Activated T-cell treated with anti-CD3 and anti-CD28 coated beads, Interleukin-2, amount 50 U/mL, for 72 hours (primary cell): Measurements from ENCODE around the gene PRKG1. TPM values are rescaled to one million over a fixed set of nuclear protein-coding genes. Genes with fewer than 3 reads are reported as not detected.

Experiments
- ATAC-seq, 2 donors: fragments of 150-1000 bp; cut with Tn5 transposase; replicated peaks in 1 of 2; 2 replicates each; pipeline ENCODE4 v1.10.0; 2021; ENCODE audit warnings: moderate library complexity in 2 of 2, mild to moderate bottlenecking in 1 of 2
- DNase-seq, 2 donors: peaks; one replicate each; pipeline ENCODE4 v3.0.0; 2021 to 2022; ENCODE audit warnings: mixed read lengths in 1 of 2
- H3K27ac Mint-ChIP-seq: one replicate; pipeline ENCODE4 v1.8.0; 2022; ENCODE audit warnings: mild to moderate bottlenecking, moderate library complexity, mixed read lengths
- H3K27me3 Mint-ChIP-seq: one replicate; pipeline ENCODE4 v1.8.0; 2022; ENCODE audit warnings: low read depth, mixed read lengths
- H3K36me3 Mint-ChIP-seq, 2 donors: one replicate each; pipeline ENCODE4 v1.8.0; 2022; ENCODE audit warnings: mixed read lengths in 2 of 2, mild to moderate bottlenecking in 1 of 2; ENCODE audit not compliant: insufficient read depth in 2 of 2
- H3K4me1 Mint-ChIP-seq: one replicate; pipeline ENCODE4 v1.8.0; 2022; ENCODE audit warnings: low read depth, mixed read lengths
- H3K4me3 Mint-ChIP-seq, 2 donors: one replicate each; pipeline ENCODE4 v1.8.0; 2022; ENCODE audit warnings: mild to moderate bottlenecking in 2 of 2, mixed read lengths in 2 of 2, moderate library complexity in 2 of 2
- H3K9me3 Mint-ChIP-seq, 2 donors: one replicate each; pipeline ENCODE4 v1.8.0; 2022; ENCODE audit warnings: mixed read lengths in 2 of 2
- total RNA-seq, 2 donors: library from RNA; stranded (reverse); gene quantifications; one replicate each; pipeline ENCODE4 v1.2.3, GENCODE V29; 2022

PRKG1 gene
- total RNA-seq, 2 donors from 2014 or later = not detected

- H3K4me3 Mint-ChIP-seq = no peak overlapping the region
- no peaks in the 10 kb centered on the region for H3K36me3 Mint-ChIP-seq
- H3K9me3 Mint-ChIP-seq = no peaks in the 10 kb centered on the region
- ATAC-seq = no peak
- no peak for DNase-seq
- H3K27ac Mint-ChIP-seq = no peak overlapping the region
- no peaks in the 10 kb centered on the region for H3K4me1 Mint-ChIP-seq
- no peaks in the 10 kb centered on the region for H3K27me3 Mint-ChIP-seq
Observed at GRCh38 chr10:52257692-52258075, 1183.4 kb downstream of the PRKG1 start.

GRCh38 chr10:52258799-52259425, 1184.6 kb downstream of the PRKG1 start:
- Mint-ChIP-seq H3K9me3 (no peaks in the 10 kb centered on the region), H3K36me3 (no peaks in the 10 kb centered on the region), H3K27me3 (no peaks in the 10 kb centered on the region), H3K4me3 (no peak overlapping the region), H3K4me1 (no peaks in the 10 kb centered on the region), H3K27ac (no peak overlapping the region)
- DNase-seq (no peak), ATAC-seq (no peak)

- DNase-seq (no peak), ATAC-seq (no peak)
- H3K9me3 Mint-ChIP-seq = no peaks in the 10 kb centered on the region
- no peaks in the 10 kb centered on the region for H3K4me1 Mint-ChIP-seq
- H3K27me3 Mint-ChIP-seq = no peaks in the 10 kb centered on the region
- H3K36me3 Mint-ChIP-seq = no peaks in the 10 kb centered on the region
- no peak overlapping the region for H3K4me3 Mint-ChIP-seq
- H3K27ac Mint-ChIP-seq = no peak overlapping the region
Observed at GRCh38 chr10:52259426-52259812, 1185.1 kb downstream of the PRKG1 start.

- H3K27ac Mint-ChIP-seq = no peak overlapping the region
- no peaks in the 10 kb centered on the region for H3K4me1 Mint-ChIP-seq
- no peaks in the 10 kb centered on the region for H3K36me3 Mint-ChIP-seq
- ATAC-seq (peak in 1 of 2 donors; percentile 50), DNase-seq (no peak)
- no peaks in the 10 kb centered on the region for H3K27me3 Mint-ChIP-seq
- no peaks in the 10 kb centered on the region for H3K9me3 Mint-ChIP-seq
- H3K4me3 Mint-ChIP-seq = no peak overlapping the region
Observed at GRCh38 chr10:52261362-52261761, 1187.1 kb downstream of the PRKG1 start.

GRCh38 chr10:52265131-52265926, 1191.0 kb downstream of the PRKG1 start:
- no peak for DNase-seq
- ATAC-seq = no peak
- H3K9me3 Mint-ChIP-seq = no peaks in the 10 kb centered on the region
- no peaks in the 10 kb centered on the region for H3K27me3 Mint-ChIP-seq
- H3K36me3 Mint-ChIP-seq = no peaks in the 10 kb centered on the region
- no peaks in the 10 kb centered on the region for H3K4me1 Mint-ChIP-seq
- H3K27ac Mint-ChIP-seq = no peak overlapping the region
- H3K4me3 Mint-ChIP-seq = no peak overlapping the region

GRCh38 chr10:52266858-52267257, 1192.6 kb downstream of the PRKG1 start:
- no peaks in the 10 kb centered on the region for H3K4me1 Mint-ChIP-seq
- H3K27me3 Mint-ChIP-seq = no peaks in the 10 kb centered on the region
- ATAC-seq (no peak), DNase-seq (no peak)
- no peak overlapping the region for H3K4me3 Mint-ChIP-seq
- no peak overlapping the region for H3K27ac Mint-ChIP-seq
- H3K36me3 Mint-ChIP-seq = no peaks in the 10 kb centered on the region
- H3K9me3 Mint-ChIP-seq = no peaks in the 10 kb centered on the region

GRCh38 chr10:52268790-52269189, 1194.5 kb downstream of the PRKG1 start:
- Mint-ChIP-seq H3K27ac (no peak overlapping the region), H3K36me3 (no peaks in the 10 kb centered on the region), H3K4me1 (no peaks in the 10 kb centered on the region), H3K9me3 (no peaks in the 10 kb centered on the region), H3K4me3 (no peak overlapping the region), H3K27me3 (no peaks in the 10 kb centered on the region)
- ATAC-seq (no peak), DNase-seq (no peak)

- Mint-ChIP-seq H3K4me3 (no peak overlapping the region), H3K27me3 (no peaks in the 10 kb centered on the region), H3K27ac (no peak overlapping the region), H3K4me1 (no peaks in the 10 kb centered on the region), H3K36me3 (no peaks in the 10 kb centered on the region), H3K9me3 (peaks cover 0 to under 1% of the 10 kb centered on the region in 2 donors)
- DNase-seq (no peak), ATAC-seq (no peak)
Observed at GRCh38 chr10:52269233-52269632, 1194.9 kb downstream of the PRKG1 start.

- H3K36me3 Mint-ChIP-seq = no peaks in the 10 kb centered on the region
- no peaks in the 10 kb centered on the region for H3K27me3 Mint-ChIP-seq
- H3K9me3 Mint-ChIP-seq = peaks cover 3% of the 10 kb centered on the region in 2 donors
- H3K27ac Mint-ChIP-seq = no peak overlapping the region
- no peak for DNase-seq
- H3K4me1 Mint-ChIP-seq = no peaks in the 10 kb centered on the region
- no peak overlapping the region for H3K4me3 Mint-ChIP-seq
- ATAC-seq = no peak
Observed at GRCh38 chr10:52276163-52276562, 1201.9 kb downstream of the PRKG1 start.

GRCh38 chr10:52276986-52277385, 1202.7 kb downstream of the PRKG1 start:
- H3K4me1 Mint-ChIP-seq = no peaks in the 10 kb centered on the region
- H3K36me3 Mint-ChIP-seq = no peaks in the 10 kb centered on the region
- DNase-seq (no peak), ATAC-seq (no peak)
- H3K27me3 Mint-ChIP-seq = no peaks in the 10 kb centered on the region
- H3K27ac Mint-ChIP-seq = no peak overlapping the region
- no peak overlapping the region for H3K4me3 Mint-ChIP-seq
- H3K9me3 Mint-ChIP-seq = peaks cover 3% of the 10 kb centered on the region in 2 donors

GRCh38 chr10:52279546-52279945, 1205.3 kb downstream of the PRKG1 start:
- Mint-ChIP-seq H3K9me3 (peaks cover 3 to 4% of the 10 kb centered on the region in 2 donors), H3K4me1 (peaks cover 5% of the 10 kb centered on the region), H3K27me3 (no peaks in the 10 kb centered on the region), H3K36me3 (no peaks in the 10 kb centered on the region), H3K27ac (no peak overlapping the region), H3K4me3 (no peak overlapping the region)
- ATAC-seq = no peak
- DNase-seq = no peak

GRCh38 chr10:52280051-52280450, 1205.8 kb downstream of the PRKG1 start:
- Mint-ChIP-seq H3K27ac (no peak overlapping the region), H3K36me3 (no peaks in the 10 kb centered on the region), H3K4me1 (peaks cover 5% of the 10 kb centered on the region), H3K9me3 (peaks cover 3 to 4% of the 10 kb centered on the region in 2 donors), H3K27me3 (no peaks in the 10 kb centered on the region), H3K4me3 (no peak overlapping the region)
- DNase-seq (no peak), ATAC-seq (no peak)

- ATAC-seq (no peak), DNase-seq (no peak)
- H3K4me3 Mint-ChIP-seq = no peak overlapping the region
Observed at GRCh38 chr10:52283174-52283573, 1208.9 kb downstream of the PRKG1 start.

More at GRCh38 chr10:52283174-52283573, 1208.9 kb downstream of the PRKG1 start:
- no peaks in the 10 kb centered on the region for H3K27me3 Mint-ChIP-seq
- H3K4me1 Mint-ChIP-seq = peaks cover 5% of the 10 kb centered on the region
- H3K27ac Mint-ChIP-seq = no peak overlapping the region
- no peaks in the 10 kb centered on the region for H3K36me3 Mint-ChIP-seq
- peaks cover 0 to 3% of the 10 kb centered on the region in 2 donors for H3K9me3 Mint-ChIP-seq
